Tibial artery (tissue), 4 donors: Measurements from ENCODE around the gene NOX4.

Experiments
- DNase-seq, 2 donors: peaks; one replicate each; pipeline ENCODE4 v3.0.0-alpha.2; 2019
- H3K27ac ChIP-seq, 2 donors: fragments of 200-600 bp; sonication (generic) in 1 of 2; 1 replicate in 1 of 2; 2 replicates in 1 of 2; pipeline ENCODE4 v1.5.1; 2018 to 2019; ENCODE audit warnings: mild to moderate bottlenecking in 1 of 2
- H3K27me3 ChIP-seq, 2 donors: fragments of 200-600 bp; sonication (generic) in 1 of 2; one replicate each; pipeline versions ENCODE4 v1.5.1 to v1.6.0; 2016 to 2019
- H3K36me3 ChIP-seq, 3 donors: fragments of 200-600 bp; sonication (generic) in 2 of 3; one replicate each; pipeline ENCODE4 v1.5.1; 2016 to 2019; ENCODE audit warnings: mild to moderate bottlenecking in 2 of 3
- H3K4me1 ChIP-seq, 4 donors: fragments of 200-600 bp; sonication (generic) in 2 of 4; 1 replicate in 3 of 4; 2 replicates in 1 of 4; pipeline ENCODE4 v1.5.1; 2016 to 2019
- H3K4me3 ChIP-seq, 2 donors: fragments of 200-600 bp; sonication (generic) in 1 of 2; 1 replicate in 1 of 2; 2 replicates in 1 of 2; pipeline ENCODE4 v1.5.1; 2018 to 2019; ENCODE audit warnings: mild to moderate bottlenecking in 2 of 2
- H3K9me3 ChIP-seq, 3 donors: fragments of 200-600 bp; sonication (generic) in 1 of 3; one replicate each; pipeline ENCODE4 v1.5.1; 2016 to 2019
- CTCF ChIP-seq, 2 experiments: fragments of 200-600 bp in 1 of 2; fragments of 450-650 bp in 1 of 2; IDR thresholded peaks; one replicate each; pipeline ENCODE4 v1.5.1; 2017 to 2019; ENCODE audit warnings: antibody characterized with exemption in 2 of 2, mild to moderate bottlenecking in 1 of 2, moderate library complexity in 1 of 2
- intact Hi-C: fragments of 100-400 bp; cut with DNase I; formaldehyde crosslinking; loops from one replicate; pipeline ENCODE4 v1.15.0; 2023; ENCODE audit warnings: low total_unique reads

NOX4 gene

GRCh38 chr11:89463266-89463780, 27.9 kb downstream of the NOX4 start:
- Histone ChIP-seq H3K9me3 (no peaks in the 10 kb centered on the region), H3K4me1 (peaks cover 0 to 16% (median 0%) of the 10 kb centered on the region in 4 donors), H3K36me3 (peaks cover 0 to 6% (median 0%) of the 10 kb centered on the region in 3 donors), H3K27ac (peak overlapping the region in 1 of 2 donors; percentile 12), H3K4me3 (no peak overlapping the region), H3K27me3 (no peaks in the 10 kb centered on the region)
- no peak for DNase-seq
- intact Hi-C loops = no loop called here
- TF ChIP-seq CTCF (IDR thresholded peaks at IDR 0.05) = no peak

DNA sequence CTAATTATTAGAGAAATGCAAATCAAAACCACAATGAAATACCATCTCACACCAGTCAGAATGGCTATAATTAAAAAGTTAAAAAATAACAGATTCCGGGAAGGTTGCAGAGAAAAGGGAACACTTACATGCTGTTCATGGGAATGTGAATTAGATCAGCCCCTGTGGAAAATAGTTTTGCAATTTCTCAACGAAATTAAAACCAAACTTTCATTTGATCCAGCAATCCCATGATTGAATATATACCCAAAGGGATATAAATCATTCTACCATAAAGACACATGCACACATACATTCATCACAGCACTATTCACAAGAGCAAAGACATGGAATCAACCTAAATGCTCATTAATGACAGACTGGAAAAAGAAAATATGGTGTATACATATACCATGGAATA, 32.5 kb downstream of the NOX4 start:
- no peak for DNase-seq
- H3K4me1 ChIP-seq = peaks cover 0 to 30% (median 0%) of the 10 kb centered on the region in 4 donors
- H3K27ac ChIP-seq = no peak overlapping the region
- H3K9me3 ChIP-seq = no peaks in the 10 kb centered on the region
- H3K36me3 ChIP-seq = no peaks in the 10 kb centered on the region
- H3K4me3 ChIP-seq = no peak overlapping the region
- intact Hi-C loops = no loop called here
- no peak for TF ChIP-seq CTCF (IDR thresholded peaks at IDR 0.05)
- H3K27me3 ChIP-seq = no peaks in the 10 kb centered on the region

DNA sequence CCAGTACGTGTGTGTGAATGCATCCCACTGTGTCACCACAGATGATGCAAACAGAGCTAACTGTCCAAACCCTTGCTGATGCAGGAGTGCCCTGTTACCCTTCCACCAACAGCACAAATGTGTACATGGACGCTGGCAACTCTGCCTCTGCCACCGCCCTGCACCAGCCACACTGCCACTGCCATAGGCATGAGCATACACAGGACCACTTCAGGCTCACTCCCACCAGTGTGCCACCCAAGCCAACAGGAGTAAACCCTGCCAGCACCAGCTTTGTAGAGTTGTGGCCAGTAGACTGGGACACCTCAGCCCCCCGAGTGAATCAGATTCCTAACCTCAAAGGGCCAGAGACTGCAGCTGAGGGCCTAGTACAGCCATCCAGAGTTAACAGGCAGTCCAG, 34.0 kb downstream of the NOX4 start:
- intact Hi-C loops = no loop called here
- Histone ChIP-seq H3K27ac (no peak overlapping the region), H3K9me3 (no peaks in the 10 kb centered on the region), H3K27me3 (no peaks in the 10 kb centered on the region), H3K36me3 (no peaks in the 10 kb centered on the region), H3K4me1 (peaks cover 0 to 35% (median 1%) of the 10 kb centered on the region in 4 donors), H3K4me3 (no peak overlapping the region)
- no peak for DNase-seq
- no peak for TF ChIP-seq CTCF (IDR thresholded peaks at IDR 0.05)

DNA sequence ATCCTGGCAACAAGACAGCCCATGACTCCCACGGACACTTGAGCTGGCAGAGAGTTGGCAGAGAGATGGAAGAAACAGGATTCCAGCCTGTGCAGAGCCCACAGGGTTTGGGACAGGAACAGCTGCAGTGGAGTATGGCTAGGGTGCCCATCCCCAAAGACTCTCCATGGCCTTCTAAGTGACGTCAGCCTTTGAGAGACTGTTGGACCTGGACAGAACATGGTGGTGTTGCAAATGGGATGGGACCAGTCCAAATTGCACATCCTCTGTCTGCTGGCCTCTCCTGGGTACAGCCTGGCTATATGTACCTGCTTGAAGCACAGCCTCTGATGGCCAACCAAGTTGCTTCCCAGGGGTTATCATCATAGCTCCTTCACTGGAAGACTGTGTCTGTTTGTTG, 34.5 kb downstream of the NOX4 start:
- H3K4me3 ChIP-seq = no peak overlapping the region
- DNase-seq = no peak
- peaks cover 0 to 40% (median 1%) of the 10 kb centered on the region in 4 donors for H3K4me1 ChIP-seq
- no peaks in the 10 kb centered on the region for H3K27me3 ChIP-seq
- no peak for TF ChIP-seq CTCF (IDR thresholded peaks at IDR 0.05)
- H3K27ac ChIP-seq = no peak overlapping the region
- H3K36me3 ChIP-seq = no peaks in the 10 kb centered on the region
- intact Hi-C loops = no loop called here
- H3K9me3 ChIP-seq = no peaks in the 10 kb centered on the region

GRCh38 chr11:89452780-89453179, 38.4 kb downstream of the NOX4 start:
- intact Hi-C loops = no loop called here
- Histone ChIP-seq H3K27me3 (no peaks in the 10 kb centered on the region), H3K4me3 (no peak overlapping the region), H3K4me1 (peaks cover 0 to 41% (median 1%) of the 10 kb centered on the region in 4 donors), H3K9me3 (no peaks in the 10 kb centered on the region), H3K36me3 (peaks cover 0 to 10% (median 0%) of the 10 kb centered on the region in 3 donors), H3K27ac (peak overlapping the region; percentile 11 to 39)
- DNase-seq = no peak
- TF ChIP-seq CTCF (IDR thresholded peaks at IDR 0.05) = no peak

GRCh38 chr11:89447845-89448244, 43.3 kb downstream of the NOX4 start:
- H3K4me1 ChIP-seq = peaks cover 0 to 35% (median 1%) of the 10 kb centered on the region in 4 donors
- no peak overlapping the region for H3K4me3 ChIP-seq
- no peak for TF ChIP-seq CTCF (IDR thresholded peaks at IDR 0.05)
- intact Hi-C loops = no loop called here
- no peak overlapping the region for H3K27ac ChIP-seq
- H3K9me3 ChIP-seq = no peaks in the 10 kb centered on the region
- no peak for DNase-seq
- no peaks in the 10 kb centered on the region for H3K27me3 ChIP-seq
- peaks cover 0 to 22% (median 0%) of the 10 kb centered on the region in 3 donors for H3K36me3 ChIP-seq
